NCI-H2227 (cell line): ENCODE measurements around the gene STK35.
"Not testable (repeated sequence)": the region's sequence is repeated elsewhere in the genome, so short reads cannot be mapped to it uniquely, and the experiment has no call there.

Experiments used
- DNase-seq: peaks from one replicate; lab custom pipeline; 2025; ENCODE audit not compliant: unreplicated experiment; lab: John Stamatoyannopoulos, UW

The STK35 gene

GRCh38 chr20:2179949-2180348, 78.3 kb downstream of the STK35 start:
- no peak for DNase-seq

DNA sequence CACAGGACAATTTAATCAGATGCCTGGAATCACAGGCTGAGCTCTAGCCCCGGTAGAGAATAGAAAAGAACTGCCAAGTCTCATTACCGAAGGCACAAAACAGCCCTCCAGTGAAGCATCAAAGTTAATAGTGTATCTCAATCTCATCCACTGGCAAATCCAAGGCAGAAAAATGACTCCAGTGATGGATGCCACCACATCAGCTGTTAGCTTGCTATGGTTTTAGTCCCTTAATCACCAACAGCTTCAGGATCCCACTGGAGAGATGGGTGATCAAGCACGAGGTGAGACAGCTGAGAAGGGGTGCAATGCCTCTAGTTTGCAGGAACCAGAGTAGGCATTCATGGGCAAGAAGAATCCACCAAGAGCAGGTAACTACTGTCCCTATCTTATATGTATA, 81.8 kb downstream of the STK35 start:
- DNase-seq: no peak

DNA sequence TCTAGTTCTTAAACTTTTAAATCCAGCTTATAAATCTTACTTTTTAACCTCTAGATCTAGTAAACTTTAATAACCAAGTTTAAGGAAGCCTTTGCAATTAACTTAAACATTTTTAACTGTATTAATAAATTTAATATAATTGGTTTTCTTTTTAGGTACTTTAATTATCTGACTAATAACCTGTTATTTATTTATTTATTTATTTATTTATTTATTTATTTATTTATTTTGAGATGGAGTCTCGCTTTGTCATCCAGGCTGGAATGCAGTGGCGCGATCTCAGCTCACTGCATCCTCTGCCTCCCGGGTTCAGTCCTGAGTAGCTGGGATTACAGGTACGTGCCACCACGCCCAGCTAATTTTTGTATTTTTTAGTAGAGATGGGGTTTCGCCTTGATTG, 83.3 kb downstream of the STK35 start:
- DNase-seq: not testable (repeated sequence)

DNA sequence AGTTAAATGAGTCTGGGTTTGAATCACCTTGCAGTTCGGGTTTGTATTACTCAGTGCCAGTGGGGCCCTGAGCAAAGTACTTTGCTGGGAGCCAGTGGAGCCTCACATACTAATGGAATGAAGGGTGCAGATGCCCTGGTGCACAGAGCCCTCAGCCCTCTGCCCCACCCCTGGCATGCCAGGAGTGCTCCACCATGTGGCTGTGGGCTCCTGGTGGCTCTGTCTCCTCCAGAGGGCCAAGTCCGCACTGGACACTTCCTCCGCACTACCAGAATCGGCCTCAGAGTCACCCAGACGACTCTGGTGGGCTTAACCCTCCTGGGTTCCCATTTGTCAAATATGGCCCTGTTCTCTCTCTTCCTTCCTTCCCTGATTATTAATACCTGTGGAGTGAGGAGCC, 94.0 kb downstream of the STK35 start:
- no peak for DNase-seq

GRCh38 chr20:2197166-2197565, 95.5 kb downstream of the STK35 start:
- DNase-seq: no peak
